HCT116 (cell line): Measurements from ENCODE around the gene CRHBP. TPM values are rescaled to one million over a fixed set of nuclear protein-coding genes. Genes with fewer than 3 reads are reported as not detected.

ENCODE experiments used
- ATAC-seq: fragments of 200-7000 bp; cut with Tn5 transposase; 2 replicates; pipeline ENCODE4 v1.9.1; 2020; ENCODE audit warnings: mild to moderate bottlenecking, moderate library complexity
- BruUV-seq: library from RNA; stranded (reverse); fragments of 400-500 nt; replicated peaks from 2 replicates; lab custom pipeline; 2021; lab: Mats Ljungman, UMichigan
- CTCF ChIA-PET: fragments of 300-600 bp; sonication (Branson Sonifier 250); formaldehyde crosslinking; loops from one replicate; lab custom pipeline; 2021; ENCODE audit warnings: antibody characterized with exemption; lab: Charles Lee
- POLR2A ChIA-PET: fragments of 300-600, 350-600 bp; sonication (Branson Sonifier 250); formaldehyde crosslinking; loops from one replicate; lab custom pipeline; 2021; ENCODE audit warnings: antibody characterized with exemption; lab: Charles Lee
- RAD21 ChIA-PET, 2 experiments: fragments of 300-600 bp; sonication (Branson Sonifier 250); formaldehyde crosslinking; loops; one replicate each; lab custom pipeline; 2023; ENCODE audit warnings: low total read pairs in 2 of 2; ENCODE audit not compliant: uncharacterized antibody in 2 of 2, unreplicated experiment in 2 of 2, low non-redundant PET in 1 of 2; lab: Charles Lee
- DNase-seq: peaks from one replicate; pipeline ENCODE4 v3.0.0-alpha.2; 2010; ENCODE audit warnings: low read depth, low spot score
- H2AFZ ChIP-seq: fragments of 200-600 bp; shearing (Covaris generic), sonication (generic); 2 replicates; pipeline ENCODE4 v1.6.1; 2017; ENCODE audit warnings: low read depth, mixed run types, mixed read lengths, antibody characterized with exemption, low read length; ENCODE audit not compliant: poor library complexity, severe bottlenecking
- H3K27ac ChIP-seq: 2 replicates; pipeline ENCODE4 v1.5.1; 2012; ENCODE audit warnings: low read depth, low read length
- H3K27me3 ChIP-seq: fragments of 200-600 bp; sonication (generic); 2 replicates; pipeline ENCODE4 v1.6.1; 2016; ENCODE audit warnings: mixed run types, low read length, mixed read lengths; ENCODE audit not compliant: insufficient read depth
- H3K36me3 ChIP-seq, 2 experiments: fragments of 200-500 bp in 1 of 2; fragments of 200-600 bp in 1 of 2; sonication (Bioruptor generic) in 1 of 2; sonication (generic) in 1 of 2; 2 replicates each; pipeline versions ENCODE4 v1.5.1 to v1.6.1; 2014 to 2016; ENCODE audit warnings: low read length in 2 of 2, inconsistent platforms in 1 of 2, mixed read lengths in 1 of 2, mixed run types in 1 of 2; ENCODE audit not compliant: insufficient read depth in 2 of 2, control insufficient read depth in 1 of 2
- H3K4me1 ChIP-seq, 2 experiments: fragments of 200-600 bp in 1 of 2; sonication (generic) in 1 of 2; 2 replicates each; pipeline versions ENCODE4 v1.5.1 to v1.6.1; 2012 to 2017; ENCODE audit warnings: low read length in 2 of 2, inconsistent platforms in 1 of 2, mild to moderate bottlenecking in 1 of 2, mixed read lengths in 1 of 2, mixed run types in 1 of 2, moderate library complexity in 1 of 2; ENCODE audit not compliant: insufficient read depth in 2 of 2, control insufficient read depth in 1 of 2
- H3K4me2 ChIP-seq: fragments of 200-600 bp; sonication (generic); 2 replicates; pipeline ENCODE4 v1.6.1; 2017; ENCODE audit warnings: mixed run types, low read length, mixed read lengths
- H3K4me3 ChIP-seq, 2 experiments: fragments of 200-600 bp in 1 of 2; sonication (generic) in 1 of 2; replicated peaks in 1 of 2; 2 replicates each; pipeline ENCODE4 v1.5.1; 2011 to 2016; ENCODE audit warnings: low read length in 2 of 2, control low read depth in 1 of 2, low read depth in 1 of 2, mild to moderate bottlenecking in 1 of 2, mixed read lengths in 1 of 2, mixed run types in 1 of 2
- H3K79me2 ChIP-seq: fragments of 200-600 bp; sonication (generic); 2 replicates; pipeline ENCODE4 v1.6.1; 2017; ENCODE audit warnings: mild to moderate bottlenecking, mixed run types, low read length, moderate library complexity, mixed read lengths; ENCODE audit not compliant: insufficient read depth
- H3K9ac ChIP-seq: fragments of 200-600 bp; sonication (generic); 2 replicates; pipeline ENCODE4 v1.6.1; 2016; ENCODE audit warnings: low read length, mixed read lengths
- H3K9me2 ChIP-seq: fragments of 200-600 bp; sonication (generic), shearing (Covaris generic); 2 replicates; pipeline ENCODE4 v1.6.1; 2017; ENCODE audit warnings: mixed run types, mild to moderate bottlenecking, moderate library complexity; ENCODE audit not compliant: insufficient read depth
- H3K9me3 ChIP-seq, 2 experiments: fragments of 200-500 bp in 1 of 2; fragments of 200-600 bp in 1 of 2; sonication (Bioruptor generic) in 1 of 2; sonication (generic) in 1 of 2; 2 replicates each; pipeline ENCODE4 v1.6.1; 2014 to 2017; ENCODE audit warnings: low read length in 2 of 2, mixed read lengths in 2 of 2, inconsistent platforms in 1 of 2, low read depth in 1 of 2, mild to moderate bottlenecking in 1 of 2, mixed run types in 1 of 2, moderate library complexity in 1 of 2; ENCODE audit not compliant: control insufficient read depth in 1 of 2, insufficient read depth in 1 of 2
- H4K20me1 ChIP-seq: fragments of 200-600 bp; sonication (generic), shearing (Covaris generic); 2 replicates; pipeline ENCODE4 v1.6.1; 2017; ENCODE audit warnings: mixed run types, mild to moderate bottlenecking, moderate library complexity; ENCODE audit not compliant: insufficient read depth
- CBX3 ChIP-seq: IDR thresholded peaks from 2 replicates; pipeline ENCODE4 v1.6.1; 2012; ENCODE audit warnings: low read depth
- CEBPB ChIP-seq: IDR thresholded peaks from 2 replicates; pipeline ENCODE4 v1.6.1; 2012; ENCODE audit warnings: low read depth
- CTCF ChIP-seq, 3 experiments: fragments of 200-600 bp in 1 of 3; sonication (generic) in 1 of 3; IDR thresholded peaks in 2 of 3; conservative IDR thresholded peaks in 1 of 3; 2 replicates each; pipeline ENCODE4 v1.5.1; 2012 to 2017; ENCODE audit warnings: low read depth in 2 of 3, low read length in 2 of 3, antibody characterized with exemption in 1 of 3, borderline replicate concordance in 1 of 3, control low read depth in 1 of 3, mild to moderate bottlenecking in 1 of 3, mixed read lengths in 1 of 3, mixed run types in 1 of 3, moderate library complexity in 1 of 3; ENCODE audit not compliant: insufficient read depth in 1 of 3
- ELF1 ChIP-seq: IDR thresholded peaks from 2 replicates; pipeline ENCODE4 v1.6.1; 2012; ENCODE audit warnings: low read depth, borderline replicate concordance
- EZH2 ChIP-seq: fragments of 200-600 bp; sonication (generic); IDR thresholded peaks from 2 replicates; pipeline ENCODE4 v1.6.1; 2017; ENCODE audit warnings: antibody characterized with exemption, mixed run types
- FOSL1 ChIP-seq: IDR thresholded peaks from 2 replicates; pipeline ENCODE4 v1.6.1; 2012; ENCODE audit warnings: low read depth
- JUND ChIP-seq: IDR thresholded peaks from 2 replicates; pipeline ENCODE4 v1.6.1; 2012
- MAX ChIP-seq: IDR thresholded peaks from 2 replicates; pipeline ENCODE4 v1.6.1; 2012
- POLR2AphosphoS5 ChIP-seq: IDR thresholded peaks from 2 replicates; pipeline ENCODE4 v1.6.1; 2011; ENCODE audit warnings: mild to moderate bottlenecking, low read depth, low read length, moderate library complexity
- REST ChIP-seq: IDR thresholded peaks from 2 replicates; pipeline ENCODE4 v1.6.1; 2012; ENCODE audit warnings: low read depth
- SIN3A ChIP-seq: IDR thresholded peaks from 2 replicates; pipeline ENCODE4 v1.6.1; 2012; ENCODE audit warnings: low read depth
- SP1 ChIP-seq: IDR thresholded peaks from 2 replicates; pipeline ENCODE4 v1.6.1; 2012; ENCODE audit warnings: low read depth
- SRF ChIP-seq: IDR thresholded peaks from 2 replicates; pipeline ENCODE4 v1.6.1; 2012; ENCODE audit warnings: low read depth
- TCF7L2 ChIP-seq: IDR thresholded peaks from 2 replicates; pipeline ENCODE4 v1.7.0; 2011; ENCODE audit warnings: borderline replicate concordance, inconsistent platforms; ENCODE audit not compliant: insufficient read depth, insufficient read length; ENCODE audit errors: extremely low read depth
- ZBTB33 ChIP-seq: IDR thresholded peaks from 2 replicates; pipeline ENCODE4 v1.6.1; 2011; ENCODE audit warnings: mild to moderate bottlenecking, low read length, moderate library complexity; ENCODE audit not compliant: insufficient replicate concordance; ENCODE audit errors: extremely low read depth
- ZFX ChIP-seq: fragments of 450-650 bp; IDR thresholded peaks from 2 replicates; pipeline ENCODE4 v1.6.1; 2017
- intact Hi-C: fragments of 100-400 bp; cut with micrococcal nuclease; formaldehyde crosslinking; loops from 2 replicates; pipeline ENCODE4 v1.10.0; 2022
- total RNA-seq: library from RNA; stranded (reverse); gene quantifications from one replicate; pipeline ENCODE4 v1.2.1, GENCODE V29; 2021; ENCODE audit not compliant: unreplicated experiment
- TF ChIP-seq, protein P1 (sequence below): IDR thresholded peaks from 2 replicates; pipeline ENCODE4 v1.6.1; 2012

The CRHBP gene
- total RNA-seq, 1 experiment from 2014 or later: not detected

GRCh38 chr5:76943006-76943405, 9.8 kb upstream of the CRHBP start:
- Histone ChIP-seq H3K36me3 (no peaks in the 10 kb centered on the region), H3K4me3 (no peak overlapping the region), H3K9ac (no peak overlapping the region), H3K27ac (no peak overlapping the region), H3K9me3 (no peaks in the 10 kb centered on the region), H3K4me1 (no peaks in the 10 kb centered on the region), H3K79me2 (no peaks in the 10 kb centered on the region), H3K9me2 (no peaks in the 10 kb centered on the region), H3K27me3 (no peaks in the 10 kb centered on the region), H3K4me2 (no peak overlapping the region), H4K20me1 (no peaks in the 10 kb centered on the region), H2AFZ (no peak overlapping the region)
- ATAC-seq: no peak
- intact Hi-C loops: no loop called here
- ChIA-PET CTCF (no interaction called here), POLR2A (no interaction called here), RAD21 (no interaction called here)
- no peak for DNase-seq
- BruUV-seq: no TSS peak
- TF ChIP-seq, protein P1, sequence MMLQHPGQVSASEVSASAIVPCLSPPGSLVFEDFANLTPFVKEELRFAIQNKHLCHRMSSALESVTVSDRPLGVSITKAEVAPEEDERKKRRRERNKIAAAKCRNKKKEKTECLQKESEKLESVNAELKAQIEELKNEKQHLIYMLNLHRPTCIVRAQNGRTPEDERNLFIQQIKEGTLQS: no peak
- TF ChIP-seq MAX: no peak
- TF ChIP-seq TCF7L2: no peak
- TF ChIP-seq ELF1: no peak
- no peak for TF ChIP-seq SIN3A
- TF ChIP-seq CBX3: no peak
- TF ChIP-seq SP1: no peak
- no peak for TF ChIP-seq FOSL1
- no peak for TF ChIP-seq ZFX
- TF ChIP-seq REST: no peak
- TF ChIP-seq CEBPB: no peak
- TF ChIP-seq POLR2AphosphoS5: no peak
- no peak for TF ChIP-seq JUND
- no peak for TF ChIP-seq CTCF (IDR thresholded peaks at IDR 0.05 in 2 of 3, conservative IDR thresholded peaks at IDR 0.05 in 1 of 3; ENCODE audit: borderline replicate concordance in 1 of 3, insufficient read depth in 1 of 3, low read depth in 2 of 3, low read length in 2 of 3)
- no peak for TF ChIP-seq SRF
- TF ChIP-seq ZBTB33: no peak
- TF ChIP-seq EZH2: no peak
